Measurements from ENCODE around the gene PTCSC3.
A peak's percentile ranks its signal among the peaks of the same experiment; 100 is the strongest.
"Not testable (repeated sequence)": the region's sequence is repeated elsewhere in the genome, so short reads cannot be mapped to it uniquely, and the experiment has no call there.

The PTCSC3 gene

DNA sequence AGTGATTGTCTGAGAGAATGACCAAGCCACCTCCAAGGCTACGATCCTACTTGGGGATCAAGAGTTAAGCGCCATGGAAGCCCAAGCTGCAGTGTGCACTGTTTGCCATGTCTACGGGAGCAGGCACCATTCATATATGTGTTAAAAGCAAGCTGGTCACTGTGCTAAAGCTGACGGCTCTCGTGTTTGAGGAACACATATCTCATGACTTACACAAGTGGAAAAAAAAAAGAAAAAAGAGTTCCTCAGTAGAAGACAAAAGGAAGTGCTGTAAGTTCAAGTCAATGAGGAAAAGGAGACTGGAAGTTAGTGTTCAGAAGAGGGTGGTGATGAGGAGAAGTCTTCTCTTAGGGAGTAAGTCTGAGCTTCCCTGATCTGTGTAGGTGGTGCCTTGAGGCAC is 4.9 kb upstream of the PTCSC3 start:
- in situ Hi-C loops (cut with HindIII; ENCODE audit: low pct_ligation_motif_present, low pct_unique_long_range_greater_than_20kb, low sequenced_read_pairs), result no loop called here
- DNase-seq, result no peak

GRCh38 chr14:36177489-36177888 is 967 bp upstream of the PTCSC3 start:
- DNase-seq, result no peak
- in situ Hi-C loops (cut with HindIII; ENCODE audit: low pct_ligation_motif_present, low pct_unique_long_range_greater_than_20kb, low sequenced_read_pairs), result no loop called here

DNA sequence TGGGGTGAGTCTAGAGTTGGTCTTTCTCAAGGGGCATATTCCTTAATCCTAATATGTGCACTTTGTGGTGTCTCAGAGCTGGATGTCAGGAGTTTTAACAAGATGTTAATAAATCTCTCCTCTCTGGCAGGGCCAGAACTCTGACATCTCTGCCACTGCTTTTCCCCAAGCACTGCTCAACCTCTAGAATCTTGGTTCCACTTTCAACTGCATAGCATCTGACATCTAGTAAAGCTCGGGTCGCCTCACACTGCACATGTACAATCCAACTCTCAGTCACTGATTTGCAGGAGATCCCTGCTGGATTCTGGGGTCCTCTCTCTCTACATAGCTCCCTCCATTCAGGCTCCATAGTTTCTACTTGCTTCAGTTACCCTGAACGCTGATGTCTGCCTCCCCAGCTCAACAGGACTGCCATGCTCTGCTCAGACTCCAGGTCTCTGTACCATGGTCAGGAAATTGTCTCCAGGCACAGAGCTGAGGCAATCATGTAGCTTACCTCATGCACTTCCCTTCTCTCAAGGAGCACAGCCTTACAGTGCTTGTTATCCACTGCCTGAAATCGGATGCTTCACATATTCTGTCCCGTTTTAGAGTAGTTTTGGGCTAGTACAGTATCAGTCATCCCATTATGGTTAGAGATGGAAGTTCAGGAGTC is 1.6 kb downstream of the PTCSC3 start:
- in situ Hi-C loops (cut with HindIII; ENCODE audit: low pct_ligation_motif_present, low pct_unique_long_range_greater_than_20kb, low sequenced_read_pairs), result no loop called here
- no peak for DNase-seq

GRCh38 chr14:36173161-36173560 is 3.4 kb downstream of the PTCSC3 start:
- DNase-seq, result no peak
- in situ Hi-C loops (cut with HindIII; ENCODE audit: low pct_ligation_motif_present, low pct_unique_long_range_greater_than_20kb, low sequenced_read_pairs), result no loop called here

- no peak for DNase-seq
- in situ Hi-C loops (cut with HindIII; ENCODE audit: low pct_ligation_motif_present, low pct_unique_long_range_greater_than_20kb, low sequenced_read_pairs), result no loop called here
Observed at GRCh38 chr14:36171607-36172006, 4.9 kb downstream of the PTCSC3 start.

DNA sequence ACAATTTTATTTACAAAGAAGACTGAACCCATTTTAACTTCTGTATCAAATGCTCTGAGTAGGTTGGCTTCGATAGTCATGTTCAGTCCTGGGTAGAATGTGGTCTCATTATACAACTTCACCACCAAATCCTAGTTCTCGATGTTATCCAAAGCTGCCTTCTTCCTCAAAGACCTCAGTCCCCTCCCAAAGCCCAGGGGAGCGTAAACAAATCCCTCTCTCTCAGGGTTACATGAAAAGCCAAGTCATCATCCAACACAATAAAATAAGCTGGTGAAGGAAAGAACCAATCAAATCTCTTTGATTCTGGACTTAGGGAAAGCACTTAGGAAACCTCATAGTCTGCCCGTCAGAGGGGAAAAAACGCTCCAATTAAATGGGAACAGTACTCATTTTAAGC is 9.1 kb downstream of the PTCSC3 start:
- in situ Hi-C loops (cut with HindIII; ENCODE audit: low pct_ligation_motif_present, low pct_unique_long_range_greater_than_20kb, low sequenced_read_pairs), result no loop called here
- DNase-seq, result no peak

- in situ Hi-C loops (cut with HindIII; ENCODE audit: low pct_ligation_motif_present, low pct_unique_long_range_greater_than_20kb, low sequenced_read_pairs), result no loop called here
- DNase-seq, result no peak
Observed at GRCh38 chr14:36163451-36163850, 13.1 kb downstream of the PTCSC3 start.

DNA sequence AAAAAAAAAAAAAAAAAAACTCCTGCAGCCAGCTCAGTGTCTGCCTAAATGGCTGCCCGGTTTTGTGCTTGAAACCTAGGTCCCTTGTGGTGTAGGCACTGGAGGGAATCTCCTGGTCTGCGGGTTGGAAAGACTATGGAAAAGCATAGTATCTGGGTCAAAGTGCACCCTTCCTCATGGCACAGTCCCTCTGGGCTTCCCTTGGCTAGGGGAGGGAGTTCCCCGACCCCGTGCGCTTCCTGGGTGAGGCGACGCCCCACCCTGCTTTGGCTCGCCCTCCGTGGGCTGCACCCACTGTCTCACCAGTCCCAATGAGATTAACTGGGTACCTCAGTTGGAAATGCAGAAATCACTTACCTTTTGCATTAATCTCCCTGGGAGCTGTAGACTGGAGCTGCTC is 14.3 kb downstream of the PTCSC3 start:
- no peak for DNase-seq
- in situ Hi-C loops (cut with HindIII; ENCODE audit: low pct_ligation_motif_present, low pct_unique_long_range_greater_than_20kb, low sequenced_read_pairs), result no loop called here

GRCh38 chr14:36161776-36162175 is 14.7 kb downstream of the PTCSC3 start:
- peak; percentile 1 for DNase-seq
- in situ Hi-C loops (cut with HindIII; ENCODE audit: low pct_ligation_motif_present, low pct_unique_long_range_greater_than_20kb, low sequenced_read_pairs), result no loop called here

GRCh38 chr14:36151335-36151734 is 25.2 kb downstream of the PTCSC3 start:
- no peak for DNase-seq
- in situ Hi-C loops (cut with HindIII; ENCODE audit: low pct_ligation_motif_present, low pct_unique_long_range_greater_than_20kb, low sequenced_read_pairs), result no loop called here

GRCh38 chr14:36134038-36134437 is 42.5 kb downstream of the PTCSC3 start:
- no peak for DNase-seq
- in situ Hi-C loops (cut with HindIII; ENCODE audit: low pct_ligation_motif_present, low pct_unique_long_range_greater_than_20kb, low sequenced_read_pairs), result no loop called here

DNA sequence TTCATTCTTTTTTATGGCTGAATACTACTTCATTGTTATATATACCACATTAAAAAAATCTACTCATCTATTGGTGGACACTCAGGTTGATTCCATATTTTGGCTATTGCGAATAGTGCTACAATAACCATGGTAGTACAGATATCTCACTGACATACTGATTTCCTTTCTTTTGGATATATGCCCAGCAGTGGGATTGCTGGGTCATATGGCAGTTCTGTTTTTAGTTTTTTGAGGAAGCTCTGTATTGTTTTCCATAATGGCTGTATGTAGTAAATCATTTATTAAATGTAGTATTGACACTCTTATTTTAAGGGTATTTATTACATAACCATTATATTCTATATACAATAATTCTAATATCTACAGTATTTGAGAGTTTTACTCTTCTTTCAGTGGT is 43.7 kb downstream of the PTCSC3 start:
- in situ Hi-C loops (cut with HindIII; ENCODE audit: low pct_ligation_motif_present, low pct_unique_long_range_greater_than_20kb, low sequenced_read_pairs), result no loop called here
- DNase-seq, result no peak

- in situ Hi-C loops (cut with HindIII; ENCODE audit: low pct_ligation_motif_present, low pct_unique_long_range_greater_than_20kb, low sequenced_read_pairs), result no loop called here
- no peak for DNase-seq
Observed at GRCh38 chr14:36130186-36130585, 46.3 kb downstream of the PTCSC3 start.

DNA sequence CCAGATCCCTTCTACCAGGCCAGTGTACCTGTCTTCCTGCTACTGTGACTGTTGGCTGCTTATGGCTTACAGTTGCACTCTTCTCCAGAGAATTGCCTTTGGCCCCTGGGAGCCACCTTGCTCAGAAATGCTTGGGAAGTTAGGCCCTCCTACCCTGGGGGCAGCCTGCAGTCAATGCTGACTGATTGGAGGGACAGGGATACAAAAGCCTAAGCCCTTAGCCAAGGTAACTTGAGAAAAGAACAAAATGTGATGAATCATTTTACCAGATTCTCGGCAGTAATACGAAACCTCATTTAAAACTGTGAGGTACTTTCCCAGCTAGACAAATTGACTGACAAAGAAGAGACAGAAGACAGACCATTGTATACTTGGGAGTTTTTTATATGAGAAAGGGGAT is 47.3 kb downstream of the PTCSC3 start:
- no peak for DNase-seq
- in situ Hi-C loops (cut with HindIII; ENCODE audit: low pct_ligation_motif_present, low pct_unique_long_range_greater_than_20kb, low sequenced_read_pairs), result no loop called here

DNA sequence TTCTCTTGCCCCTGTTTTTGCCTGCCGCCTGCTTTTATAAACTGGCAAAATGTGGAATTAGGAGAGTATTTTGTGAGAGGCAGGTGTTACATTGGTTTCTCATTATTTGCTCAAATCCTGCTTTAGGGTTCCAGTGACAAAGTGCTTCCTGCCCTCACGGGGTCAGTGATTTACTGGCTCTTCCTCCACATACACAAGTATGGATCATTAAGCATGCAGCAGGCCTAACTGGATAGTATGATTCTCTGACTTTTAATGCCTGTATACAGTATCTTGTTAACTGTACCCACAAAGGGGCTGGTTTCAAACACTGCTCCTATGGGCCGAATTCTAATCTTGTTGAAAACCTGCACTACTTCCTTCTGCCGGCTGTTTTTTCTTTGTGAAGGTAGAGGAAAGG is 63.2 kb downstream of the PTCSC3 start:
- DNase-seq, result no peak
- in situ Hi-C loops (cut with HindIII; ENCODE audit: low pct_ligation_motif_present, low pct_unique_long_range_greater_than_20kb, low sequenced_read_pairs), result no loop called here

- in situ Hi-C loops (cut with HindIII; ENCODE audit: low pct_ligation_motif_present, low pct_unique_long_range_greater_than_20kb, low sequenced_read_pairs), result no loop called here
- no peak for DNase-seq
Observed at GRCh38 chr14:36111822-36112583, 64.5 kb downstream of the PTCSC3 start.

- in situ Hi-C loops (cut with HindIII; ENCODE audit: low pct_ligation_motif_present, low pct_unique_long_range_greater_than_20kb, low sequenced_read_pairs), result no loop called here
- DNase-seq, result peak; percentile 20
Observed at GRCh38 chr14:36105401-36105800, 71.1 kb downstream of the PTCSC3 start.

DNA sequence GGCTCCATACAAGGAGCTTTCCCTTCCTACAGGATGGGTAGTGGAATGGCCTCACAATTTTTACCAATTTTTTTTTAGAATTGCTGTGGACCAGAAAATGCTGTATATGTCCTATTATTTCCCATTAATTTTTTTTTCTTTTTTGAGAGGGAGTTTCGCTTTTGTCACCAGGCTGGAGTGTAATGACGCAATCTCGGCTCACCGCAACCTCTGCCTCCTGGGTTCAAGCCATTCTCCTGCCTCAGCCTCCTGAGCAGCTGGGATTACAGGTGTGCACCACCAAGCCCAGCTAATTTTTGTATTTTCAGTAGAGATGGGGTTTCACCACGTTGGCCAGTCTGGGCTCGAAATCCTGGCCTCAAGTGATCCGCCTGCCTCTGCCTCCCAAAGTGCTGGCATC is 72.3 kb downstream of the PTCSC3 start:
- in situ Hi-C loops (cut with HindIII; ENCODE audit: low pct_ligation_motif_present, low pct_unique_long_range_greater_than_20kb, low sequenced_read_pairs); DNase-seq: not testable (repeated sequence)

DNA sequence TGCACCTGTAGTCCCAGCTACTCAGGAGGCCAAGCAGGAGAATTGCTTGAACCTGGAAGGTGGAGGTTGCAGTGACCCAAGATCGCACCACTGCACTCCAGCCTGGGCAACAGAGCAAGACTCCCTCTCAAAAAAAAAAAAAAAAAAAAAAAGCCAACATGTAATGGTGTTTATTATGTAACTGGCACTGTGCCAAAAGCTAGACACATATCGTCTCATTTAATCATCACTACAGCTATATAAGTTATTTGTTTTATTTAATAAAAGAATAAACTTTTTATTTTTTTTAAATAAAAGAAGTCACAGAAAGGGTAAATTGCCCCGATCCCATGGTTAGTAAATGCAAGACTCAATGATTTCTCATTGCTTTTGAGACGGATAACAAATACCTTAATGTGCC is 76.9 kb downstream of the PTCSC3 start:
- no peak for DNase-seq
- in situ Hi-C loops (cut with HindIII; ENCODE audit: low pct_ligation_motif_present, low pct_unique_long_range_greater_than_20kb, low sequenced_read_pairs), result no loop called here

- DNase-seq, result no peak
- in situ Hi-C loops (cut with HindIII; ENCODE audit: low pct_ligation_motif_present, low pct_unique_long_range_greater_than_20kb, low sequenced_read_pairs), result no loop called here
Observed at GRCh38 chr14:36097356-36097755, 79.2 kb downstream of the PTCSC3 start.

Measured in ACHN (cell line).